OCI-LY1 (cell line): Measurements from ENCODE around the gene AFAP1.

ENCODE experiments used
- H2AFZ ChIP-seq: fragments of 200-600 bp; sonication (generic), shearing (Covaris generic); 2 replicates; pipeline ENCODE4 v1.6.0; 2014; ENCODE audit warnings: antibody characterized with exemption, mild to moderate bottlenecking, low read length
- H3F3A ChIP-seq: fragments of 200-600 bp; sonication (generic), shearing (Covaris generic); 2 replicates; pipeline ENCODE4 v1.6.0; 2014; ENCODE audit warnings: mild to moderate bottlenecking, antibody characterized with exemption, low read length, moderate library complexity; ENCODE audit not compliant: insufficient read depth
- H3K27ac ChIP-seq: fragments of 200-600 bp; sonication (generic); 2 replicates; pipeline ENCODE4 v1.5.1; 2014; ENCODE audit warnings: low read length, mixed run types, mild to moderate bottlenecking, low read depth; ENCODE audit not compliant: poor library complexity, severe bottlenecking
- H3K27me3 ChIP-seq: fragments of 200-600 bp; sonication (generic); 2 replicates; pipeline ENCODE4 v1.6.0; 2014; ENCODE audit warnings: antibody characterized with exemption, mild to moderate bottlenecking, low read length, moderate library complexity; ENCODE audit not compliant: insufficient read depth
- H3K36me3 ChIP-seq: fragments of 200-600 bp; sonication (generic); 2 replicates; pipeline ENCODE4 v1.6.1; 2014; ENCODE audit warnings: mild to moderate bottlenecking, antibody characterized with exemption, low read length, moderate library complexity, mixed read lengths; ENCODE audit not compliant: insufficient read depth
- H3K4me1 ChIP-seq: fragments of 200-600 bp; sonication (generic); 2 replicates; pipeline ENCODE4 v1.5.1; 2014; ENCODE audit warnings: mild to moderate bottlenecking, low read length, moderate library complexity; ENCODE audit not compliant: insufficient read depth, severe bottlenecking
- H3K4me2 ChIP-seq: fragments of 200-600 bp; sonication (generic), shearing (Covaris generic); 2 replicates; pipeline ENCODE4 v1.6.1; 2014; ENCODE audit warnings: low read length
- H3K4me3 ChIP-seq: fragments of 200-600 bp; sonication (generic); 2 replicates; pipeline ENCODE4 v1.5.1; 2014; ENCODE audit warnings: low read length, low read depth, mild to moderate bottlenecking, mixed read lengths; ENCODE audit not compliant: poor library complexity, severe bottlenecking
- H3K79me2 ChIP-seq: fragments of 200-600 bp; shearing (Covaris generic); 2 replicates; pipeline ENCODE4 v1.6.1; 2016; ENCODE audit warnings: mixed run types, low read length, mixed read lengths; ENCODE audit not compliant: insufficient read depth
- H3K9ac ChIP-seq: fragments of 200-600 bp; sonication (generic), shearing (Covaris generic); 2 replicates; pipeline ENCODE4 v1.6.1; 2014; ENCODE audit warnings: mild to moderate bottlenecking, low read length, mixed read lengths
- H3K9me2 ChIP-seq: fragments of 200-600 bp; sonication (generic), shearing (Covaris generic); 2 replicates; pipeline ENCODE4 v1.6.1; 2014; ENCODE audit warnings: low read depth, mild to moderate bottlenecking, low read length, mixed read lengths
- H3K9me3 ChIP-seq: fragments of 200-600 bp; shearing (Covaris generic); 2 replicates; pipeline ENCODE4 v1.6.1; 2014; ENCODE audit warnings: low read length, mixed read lengths
- H4K20me1 ChIP-seq: fragments of 200-600 bp; sonication (generic), shearing (Covaris generic); 2 replicates; pipeline ENCODE4 v1.6.0; 2016; ENCODE audit warnings: mild to moderate bottlenecking, low read length; ENCODE audit not compliant: insufficient read depth
- EZH2 ChIP-seq: fragments of 200-600 bp; sonication (generic), shearing (Covaris generic); IDR thresholded peaks from 2 replicates; pipeline ENCODE4 v1.8.0; 2017; ENCODE audit warnings: borderline replicate concordance, mixed run types, mild to moderate bottlenecking, antibody characterized with exemption, low read length, moderate library complexity, mixed read lengths
- TF ChIP-seq, protein P1 (sequence below): fragments of 200-600 bp; sonication (generic), shearing (Covaris generic); IDR thresholded peaks from 2 replicates; pipeline ENCODE4 v1.5.1; 2017; ENCODE audit warnings: mild to moderate bottlenecking, antibody characterized with exemption, low read length, moderate library complexity, mixed read lengths

Gene AFAP1

DNA sequence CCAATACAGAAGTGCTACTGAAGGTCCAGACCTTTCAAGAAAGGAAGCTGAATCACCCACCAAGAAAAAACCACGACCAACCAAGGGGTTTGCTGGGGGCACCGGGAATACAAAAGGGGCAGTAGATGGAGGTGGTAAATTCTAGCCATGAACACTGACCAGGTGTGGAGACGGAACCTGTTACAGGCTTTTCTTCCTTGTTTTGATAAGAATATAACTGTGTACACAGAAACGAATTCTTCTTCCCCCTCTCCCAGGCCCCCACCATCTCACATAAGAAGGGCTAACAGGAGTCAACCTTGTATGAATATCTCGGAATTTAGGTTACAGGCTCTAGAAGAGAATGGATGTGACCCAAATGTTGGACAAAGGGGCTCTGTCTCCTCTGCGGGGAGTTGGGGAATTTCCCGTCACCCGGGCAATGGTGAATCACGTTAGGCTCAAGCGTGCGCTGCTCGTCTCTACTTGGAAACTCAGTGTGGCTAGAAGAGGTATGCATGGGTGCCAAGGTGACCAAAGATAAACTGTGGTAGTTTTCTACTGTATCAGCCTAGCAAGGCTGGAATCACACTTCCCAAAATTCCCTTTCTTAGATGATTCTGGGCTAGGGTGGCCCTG lies 87.0 kb downstream of the AFAP1 start:
- no peaks in the 10 kb centered on the region for H4K20me1 ChIP-seq
- no peaks in the 10 kb centered on the region for H3K27me3 ChIP-seq
- H3K36me3 ChIP-seq: no peaks in the 10 kb centered on the region
- no peak overlapping the region for H2AFZ ChIP-seq
- H3K9me3 ChIP-seq: no peaks in the 10 kb centered on the region
- no peaks in the 10 kb centered on the region for H3K4me1 ChIP-seq
- H3K9me2 ChIP-seq: no peaks in the 10 kb centered on the region
- no peak overlapping the region for H3K9ac ChIP-seq
- H3F3A ChIP-seq: no peaks in the 10 kb centered on the region
- H3K27ac ChIP-seq: no peak overlapping the region
- no peaks in the 10 kb centered on the region for H3K79me2 ChIP-seq
- TF ChIP-seq EZH2: no peak
- TF ChIP-seq, protein P1, sequence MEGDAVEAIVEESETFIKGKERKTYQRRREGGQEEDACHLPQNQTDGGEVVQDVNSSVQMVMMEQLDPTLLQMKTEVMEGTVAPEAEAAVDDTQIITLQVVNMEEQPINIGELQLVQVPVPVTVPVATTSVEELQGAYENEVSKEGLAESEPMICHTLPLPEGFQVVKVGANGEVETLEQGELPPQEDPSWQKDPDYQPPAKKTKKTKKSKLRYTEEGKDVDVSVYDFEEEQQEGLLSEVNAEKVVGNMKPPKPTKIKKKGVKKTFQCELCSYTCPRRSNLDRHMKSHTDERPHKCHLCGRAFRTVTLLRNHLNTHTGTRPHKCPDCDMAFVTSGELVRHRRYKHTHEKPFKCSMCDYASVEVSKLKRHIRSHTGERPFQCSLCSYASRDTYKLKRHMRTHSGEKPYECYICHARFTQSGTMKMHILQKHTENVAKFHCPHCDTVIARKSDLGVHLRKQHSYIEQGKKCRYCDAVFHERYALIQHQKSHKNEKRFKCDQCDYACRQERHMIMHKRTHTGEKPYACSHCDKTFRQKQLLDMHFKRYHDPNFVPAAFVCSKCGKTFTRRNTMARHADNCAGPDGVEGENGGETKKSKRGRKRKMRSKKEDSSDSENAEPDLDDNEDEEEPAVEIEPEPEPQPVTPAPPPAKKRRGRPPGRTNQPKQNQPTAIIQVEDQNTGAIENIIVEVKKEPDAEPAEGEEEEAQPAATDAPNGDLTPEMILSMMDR: no peak
- H3K4me2 ChIP-seq: no peak overlapping the region
- H3K4me3 ChIP-seq: no peak overlapping the region

DNA sequence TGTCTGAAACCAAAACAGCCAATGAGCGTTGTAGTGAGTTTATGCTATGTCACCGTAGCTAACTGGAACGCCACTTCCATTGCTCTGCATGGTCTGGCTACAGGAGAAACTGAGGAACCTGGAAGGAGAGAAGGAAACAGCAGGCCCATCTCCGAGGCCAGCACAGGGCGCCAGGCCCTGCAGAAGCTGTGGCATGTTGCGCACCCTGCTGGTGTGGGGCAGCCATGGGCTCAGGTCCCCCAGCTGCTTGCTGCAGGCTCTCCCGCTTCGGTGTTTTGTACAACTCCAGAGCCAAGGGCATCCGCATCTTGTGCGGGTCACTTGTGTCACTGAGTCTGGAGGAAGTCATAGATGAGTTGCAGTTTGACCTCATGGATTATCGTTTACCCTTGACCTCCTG lies 89.2 kb downstream of the AFAP1 start:
- no peaks in the 10 kb centered on the region for H3K4me1 ChIP-seq
- no peaks in the 10 kb centered on the region for H4K20me1 ChIP-seq
- no peaks in the 10 kb centered on the region for H3F3A ChIP-seq
- H3K4me3 ChIP-seq: no peak overlapping the region
- no peaks in the 10 kb centered on the region for H3K27me3 ChIP-seq
- TF ChIP-seq EZH2: no peak
- TF ChIP-seq, protein P1: peak; percentile 20; the same call in 1 of the 2 replicates
- no peak overlapping the region for H3K9ac ChIP-seq
- no peaks in the 10 kb centered on the region for H3K79me2 ChIP-seq
- H2AFZ ChIP-seq: no peak overlapping the region
- H3K27ac ChIP-seq: no peak overlapping the region
- no peak overlapping the region for H3K4me2 ChIP-seq
- H3K9me3 ChIP-seq: no peaks in the 10 kb centered on the region
- no peaks in the 10 kb centered on the region for H3K9me2 ChIP-seq
- H3K36me3 ChIP-seq: no peaks in the 10 kb centered on the region

DNA sequence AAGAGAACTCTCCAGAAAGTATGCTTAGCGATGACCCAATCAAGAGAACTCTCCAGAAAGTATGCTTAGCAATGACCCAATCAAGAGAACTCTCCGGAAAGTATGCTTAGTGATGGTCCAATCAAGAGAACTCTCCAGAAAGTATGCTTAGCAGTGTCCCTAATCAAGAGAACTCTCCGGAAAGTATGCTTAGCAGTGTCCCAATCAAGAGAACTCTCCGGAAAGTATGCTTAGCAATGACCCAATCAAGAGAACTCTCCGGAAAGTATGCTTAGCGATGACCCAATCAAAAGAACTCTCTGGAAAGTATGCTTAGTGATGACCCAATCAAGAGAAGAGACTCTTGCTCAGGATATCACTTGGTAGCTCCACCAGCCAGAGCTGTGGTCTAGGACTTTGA lies 92.5 kb downstream of the AFAP1 start:
- Histone ChIP-seq H3K9me3 (no peaks in the 10 kb centered on the region), H3K9ac (no peak overlapping the region), H3F3A (no peaks in the 10 kb centered on the region), H3K4me1 (no peaks in the 10 kb centered on the region), H3K36me3 (no peaks in the 10 kb centered on the region), H3K4me2 (no peak overlapping the region), H2AFZ (no peak overlapping the region), H3K79me2 (no peaks in the 10 kb centered on the region), H3K27ac (no peak overlapping the region), H3K4me3 (no peak overlapping the region), H3K27me3 (no peaks in the 10 kb centered on the region), H4K20me1 (no peaks in the 10 kb centered on the region), H3K9me2 (no peaks in the 10 kb centered on the region)
- TF ChIP-seq EZH2: no peak
- TF ChIP-seq, protein P1: no peak
